PFSK-1 (cell line): ENCODE results near the gene TRIM7.

ENCODE experiments used
- FOXP2 ChIP-seq: optimal IDR thresholded peaks from 2 replicates; pipeline ENCODE3; 2011; ENCODE audit warnings: borderline replicate concordance, control low read depth, inconsistent platforms; ENCODE audit not compliant: insufficient read depth; ENCODE audit errors: extremely low read length, extremely low read depth
- POLR2AphosphoS5 ChIP-seq: IDR thresholded peaks from 2 replicates; pipeline ENCODE4 v1.6.1; 2012; ENCODE audit warnings: low read depth, mild to moderate bottlenecking, control low read depth, low read length, moderate library complexity
- SIN3A ChIP-seq: IDR thresholded peaks from 2 replicates; pipeline ENCODE4 v1.6.1; 2012; ENCODE audit warnings: mild to moderate bottlenecking, low read length, moderate library complexity, borderline replicate concordance; ENCODE audit not compliant: insufficient read depth
- TAF1 ChIP-seq: IDR thresholded peaks from 2 replicates; pipeline ENCODE4 v1.6.1; 2012; ENCODE audit warnings: low read length, control low read depth, borderline replicate concordance; ENCODE audit not compliant: insufficient read depth
- TF ChIP-seq, protein P1 (sequence below), 2 experiments: IDR thresholded peaks; 2 replicates each; pipeline versions ENCODE4 v1.6.1 to v1.8.0; 2011 to 2012; ENCODE audit warnings: low read depth in 2 of 2, low read length in 2 of 2, control low read depth in 1 of 2, inconsistent platforms in 1 of 2, mild to moderate bottlenecking in 1 of 2, moderate library complexity in 1 of 2; ENCODE audit not compliant: insufficient read depth in 1 of 2

TRIM7 gene

DNA sequence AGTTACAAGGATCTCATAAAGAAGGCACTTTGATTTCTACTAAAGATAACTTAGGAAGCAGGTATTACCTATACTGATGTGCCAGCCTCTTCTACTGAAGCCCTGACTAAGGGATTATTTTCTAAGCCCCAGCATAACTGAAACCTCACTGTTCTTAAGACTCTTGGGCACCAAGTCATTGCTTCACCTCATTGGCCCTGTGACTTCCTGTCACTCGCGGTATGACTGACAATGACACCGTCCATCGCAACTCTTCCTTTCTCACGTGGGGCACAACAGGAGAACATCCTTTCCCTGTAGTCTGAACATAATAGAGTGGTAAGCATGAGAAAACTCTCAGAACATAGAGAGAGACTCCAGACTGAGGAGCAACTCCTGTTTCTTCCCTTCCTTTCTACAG lies 51.2 kb downstream of the TRIM7 start:
- TF ChIP-seq FOXP2 (no peak), TAF1 (no peak), POLR2AphosphoS5 (no peak), SIN3A (no peak)
- TF ChIP-seq, protein P1, sequence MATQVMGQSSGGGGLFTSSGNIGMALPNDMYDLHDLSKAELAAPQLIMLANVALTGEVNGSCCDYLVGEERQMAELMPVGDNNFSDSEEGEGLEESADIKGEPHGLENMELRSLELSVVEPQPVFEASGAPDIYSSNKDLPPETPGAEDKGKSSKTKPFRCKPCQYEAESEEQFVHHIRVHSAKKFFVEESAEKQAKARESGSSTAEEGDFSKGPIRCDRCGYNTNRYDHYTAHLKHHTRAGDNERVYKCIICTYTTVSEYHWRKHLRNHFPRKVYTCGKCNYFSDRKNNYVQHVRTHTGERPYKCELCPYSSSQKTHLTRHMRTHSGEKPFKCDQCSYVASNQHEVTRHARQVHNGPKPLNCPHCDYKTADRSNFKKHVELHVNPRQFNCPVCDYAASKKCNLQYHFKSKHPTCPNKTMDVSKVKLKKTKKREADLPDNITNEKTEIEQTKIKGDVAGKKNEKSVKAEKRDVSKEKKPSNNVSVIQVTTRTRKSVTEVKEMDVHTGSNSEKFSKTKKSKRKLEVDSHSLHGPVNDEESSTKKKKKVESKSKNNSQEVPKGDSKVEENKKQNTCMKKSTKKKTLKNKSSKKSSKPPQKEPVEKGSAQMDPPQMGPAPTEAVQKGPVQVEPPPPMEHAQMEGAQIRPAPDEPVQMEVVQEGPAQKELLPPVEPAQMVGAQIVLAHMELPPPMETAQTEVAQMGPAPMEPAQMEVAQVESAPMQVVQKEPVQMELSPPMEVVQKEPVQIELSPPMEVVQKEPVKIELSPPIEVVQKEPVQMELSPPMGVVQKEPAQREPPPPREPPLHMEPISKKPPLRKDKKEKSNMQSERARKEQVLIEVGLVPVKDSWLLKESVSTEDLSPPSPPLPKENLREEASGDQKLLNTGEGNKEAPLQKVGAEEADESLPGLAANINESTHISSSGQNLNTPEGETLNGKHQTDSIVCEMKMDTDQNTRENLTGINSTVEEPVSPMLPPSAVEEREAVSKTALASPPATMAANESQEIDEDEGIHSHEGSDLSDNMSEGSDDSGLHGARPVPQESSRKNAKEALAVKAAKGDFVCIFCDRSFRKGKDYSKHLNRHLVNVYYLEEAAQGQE (IDR thresholded peaks at IDR 0.05; ENCODE audit: insufficient read depth in 1 of 2, low read depth in 2 of 2, low read length in 2 of 2), result no peak

DNA sequence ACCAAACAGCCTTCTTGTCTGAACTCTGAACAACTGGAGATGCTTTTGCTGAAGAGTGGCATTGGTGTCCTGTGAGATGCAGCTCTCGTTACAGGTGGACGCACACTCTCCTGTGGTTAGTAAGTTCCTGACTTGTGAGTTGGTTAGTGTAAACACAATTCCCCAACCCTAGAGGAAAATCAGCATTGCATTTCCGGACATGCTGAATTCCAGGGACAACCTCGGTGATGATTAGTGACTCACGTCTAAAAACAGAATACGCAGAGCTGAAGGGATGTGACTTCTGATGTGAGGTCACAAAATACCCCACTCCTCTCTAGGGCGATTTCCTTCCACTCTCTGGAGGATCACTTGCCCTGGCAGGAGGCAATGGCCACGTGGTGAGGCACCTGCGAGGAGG lies 52.6 kb downstream of the TRIM7 start:
- TF ChIP-seq, protein P1 (IDR thresholded peaks at IDR 0.05; ENCODE audit: insufficient read depth in 1 of 2, low read depth in 2 of 2, low read length in 2 of 2), result no peak
- TF ChIP-seq POLR2AphosphoS5 (no peak), TAF1 (no peak), SIN3A (no peak), FOXP2 (no peak)

DNA sequence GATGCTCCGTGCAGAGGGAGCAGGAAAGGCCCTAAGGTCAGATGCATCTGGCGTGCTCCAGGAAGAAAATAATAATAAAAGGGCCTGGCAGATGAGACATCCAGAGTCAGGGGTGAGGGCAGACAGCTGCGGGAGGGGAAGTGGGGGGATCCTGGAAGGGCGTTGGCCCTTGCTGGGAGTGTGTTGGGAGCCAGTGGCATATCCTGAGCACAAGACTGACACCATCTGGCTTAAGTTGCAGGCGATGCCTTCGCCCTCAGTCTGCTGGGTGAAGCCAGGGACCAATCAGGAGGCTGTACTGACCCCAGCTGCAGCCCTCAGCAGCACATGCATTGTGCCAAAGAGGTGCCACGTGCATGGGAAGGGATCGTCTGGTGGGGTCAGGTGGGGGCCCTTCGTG lies 53.9 kb downstream of the TRIM7 start:
- no peak for TF ChIP-seq POLR2AphosphoS5
- TF ChIP-seq SIN3A, result no peak
- TF ChIP-seq TAF1, result no peak
- TF ChIP-seq FOXP2, result no peak
- TF ChIP-seq, protein P1 (IDR thresholded peaks at IDR 0.05; ENCODE audit: insufficient read depth in 1 of 2, low read depth in 2 of 2, low read length in 2 of 2), result no peak

DNA sequence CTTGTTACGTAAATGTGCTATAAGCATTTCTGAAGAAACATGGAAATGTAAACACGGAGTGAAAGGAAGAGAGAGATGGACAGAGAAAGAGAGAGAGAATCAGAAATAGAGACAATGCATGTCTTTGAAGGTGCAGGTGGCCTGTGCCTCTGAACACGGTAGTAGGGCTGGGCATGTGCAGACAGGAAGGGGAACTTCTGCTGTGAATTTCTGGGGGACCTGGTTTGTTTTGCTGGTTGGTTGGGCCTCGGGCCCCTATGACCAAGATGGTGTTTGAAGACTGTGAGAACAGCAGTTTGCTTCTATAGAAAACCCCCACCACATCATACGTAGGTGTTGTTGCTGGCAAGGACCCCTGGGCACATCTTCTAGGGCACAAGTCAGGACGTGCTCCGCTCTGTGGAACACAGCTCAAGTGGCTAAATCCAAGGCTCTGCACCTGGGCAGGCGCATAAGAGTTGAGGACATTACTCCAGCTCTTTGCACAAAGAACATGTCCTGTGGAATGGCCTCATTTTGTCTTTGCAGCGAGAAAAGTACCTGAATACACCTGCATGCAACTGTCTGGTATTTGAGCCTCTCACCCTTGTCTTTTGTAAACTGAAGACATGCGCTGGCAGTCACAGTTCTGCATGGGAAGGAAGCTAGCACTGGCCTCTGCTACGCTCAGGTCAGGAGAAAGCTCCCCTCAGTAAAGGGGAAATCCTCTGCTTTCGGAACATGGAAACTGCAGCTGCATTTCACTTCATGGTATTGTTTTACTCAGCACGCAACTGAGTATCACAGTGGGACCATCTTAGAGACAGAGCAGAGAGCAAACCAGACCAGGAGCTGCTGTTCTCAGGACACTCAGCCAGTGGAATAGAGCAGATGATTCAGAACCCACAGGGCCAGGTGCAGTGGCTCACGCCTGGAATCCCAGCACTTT lies 54.9 kb downstream of the TRIM7 start:
- TF ChIP-seq TAF1 (no peak), POLR2AphosphoS5 (no peak), SIN3A (no peak), FOXP2 (no peak)
- TF ChIP-seq, protein P1 (IDR thresholded peaks at IDR 0.05; ENCODE audit: insufficient read depth in 1 of 2, low read depth in 2 of 2, low read length in 2 of 2), result no peak
